ENCODE data around the gene TAPT1.

GRCh38 chr4:16268290-16268689, 42.0 kb upstream of the TAPT1 start:
- TF ChIP-seq CTCF (conservative IDR thresholded peaks at IDR 0.05; ENCODE audit: low read depth, low read length) (no peak), EZH2 (IDR thresholded peaks at IDR 0.05; ENCODE audit: borderline replicate concordance, low read depth, low read length, poor library complexity, severe bottlenecking) (no peak)

Measured in A673 (cell line).